CD4-positive, alpha-beta T cell treated with Interleukin-15 for 1 hour (primary cell): ENCODE measurements around the gene TMX1.
"Not testable (repeated sequence)": the region's sequence is repeated elsewhere in the genome, so short reads cannot be mapped to it uniquely, and the experiment has no call there.

Experiments
- DNase-seq: peaks from one replicate; pipeline ENCODE4 v3.0.0-alpha.2; 2020

Gene TMX1, protein sequence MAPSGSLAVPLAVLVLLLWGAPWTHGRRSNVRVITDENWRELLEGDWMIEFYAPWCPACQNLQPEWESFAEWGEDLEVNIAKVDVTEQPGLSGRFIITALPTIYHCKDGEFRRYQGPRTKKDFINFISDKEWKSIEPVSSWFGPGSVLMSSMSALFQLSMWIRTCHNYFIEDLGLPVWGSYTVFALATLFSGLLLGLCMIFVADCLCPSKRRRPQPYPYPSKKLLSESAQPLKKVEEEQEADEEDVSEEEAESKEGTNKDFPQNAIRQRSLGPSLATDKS

GRCh38 chr14:51239813-51240803 lies at the start of gene TMX1:
Gene TMX1 (plus strand): TSS chr14:51240247. CDS start chr14:51240293, 46 bp downstream.
- DNase-seq: peak; percentile 92

DNA sequence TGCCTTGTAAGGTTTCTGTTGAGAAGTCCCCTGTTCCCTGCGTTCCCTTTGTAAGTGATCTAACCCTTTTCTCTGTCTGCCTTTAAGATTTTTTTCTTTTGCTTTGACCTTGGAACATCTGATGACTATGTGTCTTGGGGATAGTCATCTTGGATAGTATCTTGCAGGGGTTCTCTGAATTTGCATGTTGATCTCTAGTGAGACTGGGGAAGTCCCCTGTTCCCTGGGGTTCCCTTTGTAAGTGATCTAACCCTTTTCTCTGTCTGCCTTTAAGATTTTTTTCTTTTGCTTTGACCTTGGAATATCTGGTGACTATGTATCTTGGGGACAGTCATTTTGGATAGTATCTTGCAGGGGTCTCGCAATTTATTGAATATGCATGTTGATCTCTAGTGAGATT lies 38.2 kb upstream of the TMX1 start:
- no peak for DNase-seq

DNA sequence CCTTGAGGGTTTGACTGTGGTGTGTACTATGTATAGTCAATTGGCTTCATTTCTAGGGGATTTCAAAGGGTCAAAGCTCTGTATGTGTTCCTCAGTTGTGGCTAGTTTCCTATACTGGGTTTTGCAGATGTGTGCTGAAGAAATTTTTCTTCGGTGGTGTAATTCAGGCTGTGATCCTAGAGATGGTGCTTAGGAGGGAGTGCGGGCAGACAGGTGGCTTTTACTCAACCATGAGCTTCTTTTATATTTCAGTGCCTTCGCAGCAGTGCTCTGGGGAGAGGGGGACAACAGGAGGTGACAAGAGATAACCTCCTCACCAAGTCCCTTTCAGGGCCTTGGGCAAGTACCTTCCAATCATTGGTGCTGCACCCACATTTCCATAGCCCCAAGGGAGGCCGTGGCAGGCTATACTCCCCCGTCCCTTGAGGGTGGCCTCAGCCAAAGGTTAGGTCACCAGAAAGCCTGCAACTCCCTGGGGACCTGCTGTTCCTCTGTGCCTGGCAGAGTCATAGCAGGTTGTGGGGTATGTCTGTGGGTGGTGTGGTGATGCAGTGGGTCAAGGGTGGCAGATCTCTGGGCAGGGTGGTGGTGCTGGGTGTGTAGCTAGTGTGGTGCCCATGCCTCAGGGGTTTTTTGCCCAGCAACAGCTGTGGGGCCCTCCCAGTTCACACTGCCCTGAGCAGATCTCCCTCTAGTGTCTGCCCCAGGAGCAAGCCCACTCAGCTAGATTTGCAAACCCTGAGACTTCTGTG lies 37.0 kb upstream of the TMX1 start:
- peak; percentile 22 for DNase-seq

DNA sequence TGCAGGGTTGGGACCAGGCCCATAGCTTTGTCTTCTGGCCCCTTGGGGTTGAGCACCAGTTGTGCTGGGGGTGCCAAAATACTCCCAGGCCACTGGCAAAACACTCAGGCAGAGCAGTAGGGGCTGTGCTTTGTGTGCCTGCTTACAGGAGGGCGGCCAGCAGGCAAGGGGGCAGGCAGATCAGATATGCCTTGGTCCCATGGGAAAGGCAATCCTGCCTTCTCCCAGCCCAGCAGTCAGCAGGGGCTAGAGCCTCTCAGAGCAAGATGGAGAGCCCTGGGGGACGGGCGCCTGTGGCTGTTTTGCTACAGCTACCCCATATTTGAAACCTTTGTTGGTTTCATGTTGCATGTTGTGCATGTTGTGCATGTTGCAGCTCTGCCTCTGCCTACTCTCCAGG lies 36.2 kb upstream of the TMX1 start:
- no peak for DNase-seq

GRCh38 chr14:51205486-51205885 lies 34.6 kb upstream of the TMX1 start:
- no peak for DNase-seq

GRCh38 chr14:51206462-51206861 lies 33.6 kb upstream of the TMX1 start:
- no peak for DNase-seq

DNA sequence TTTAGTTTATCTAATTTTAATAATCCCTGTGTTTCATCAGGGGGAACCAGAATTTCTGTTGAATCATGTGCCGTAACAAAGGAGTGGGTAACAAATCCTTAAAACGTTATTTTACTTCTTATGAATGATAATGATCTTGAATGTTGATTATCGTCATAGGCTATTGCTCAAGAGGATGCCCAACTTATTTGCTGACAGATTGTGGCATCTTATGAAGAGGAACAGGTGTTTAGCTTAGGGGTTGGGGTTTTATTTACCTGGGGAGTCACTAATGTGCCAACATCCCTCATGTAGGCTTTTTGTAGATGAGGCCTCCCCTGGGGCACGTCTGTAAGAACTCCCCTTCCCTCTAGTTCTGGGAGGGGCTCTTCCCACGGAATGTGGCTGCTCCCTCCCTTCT lies 32.4 kb upstream of the TMX1 start:
- DNase-seq: no peak

DNA sequence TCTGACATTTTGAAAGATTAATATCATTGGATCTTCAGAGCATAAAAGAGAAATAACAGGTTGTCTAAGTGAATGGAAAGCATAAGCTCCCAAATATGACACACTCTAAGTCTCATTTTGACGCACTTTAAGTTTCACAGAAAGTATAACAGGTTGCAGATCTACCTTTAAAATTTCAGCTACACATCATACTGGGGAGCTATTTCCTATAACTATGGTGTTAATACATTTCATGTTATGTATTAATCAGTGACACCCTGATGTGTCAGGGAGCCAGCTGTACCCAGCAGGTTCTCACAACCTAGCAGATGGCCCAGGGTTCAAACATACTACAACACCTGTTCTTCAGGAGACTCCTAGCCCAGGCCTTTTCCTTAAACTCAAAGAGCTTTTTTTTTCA lies 31.1 kb upstream of the TMX1 start:
- no peak for DNase-seq

- DNase-seq: no peak
Observed at GRCh38 chr14:51209457-51209856, 30.6 kb upstream of the TMX1 start.

DNA sequence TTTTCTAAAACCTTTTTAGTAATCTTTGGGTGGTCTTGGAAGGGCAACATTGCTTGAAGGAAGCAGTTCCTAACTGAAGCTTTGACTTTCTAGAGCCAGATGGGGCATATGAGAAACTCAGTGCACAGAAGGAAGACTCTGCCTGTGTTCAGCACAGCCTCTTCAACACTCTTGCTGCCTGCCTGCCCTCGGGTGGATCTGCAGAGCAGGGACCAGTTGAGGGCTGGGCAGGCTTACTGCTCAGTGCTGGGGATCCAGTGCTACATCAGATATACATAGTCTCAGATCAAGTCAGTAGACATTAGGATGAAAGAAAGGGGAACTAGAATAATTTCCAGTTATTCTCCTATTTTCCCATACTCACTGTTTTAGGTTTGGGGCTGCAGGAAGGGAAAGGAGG lies 29.5 kb upstream of the TMX1 start:
- DNase-seq: no peak

- DNase-seq: no peak
Observed at GRCh38 chr14:51211149-51211548, 28.9 kb upstream of the TMX1 start.

- DNase-seq: no peak
Observed at GRCh38 chr14:51216602-51217001, 23.4 kb upstream of the TMX1 start.

DNA sequence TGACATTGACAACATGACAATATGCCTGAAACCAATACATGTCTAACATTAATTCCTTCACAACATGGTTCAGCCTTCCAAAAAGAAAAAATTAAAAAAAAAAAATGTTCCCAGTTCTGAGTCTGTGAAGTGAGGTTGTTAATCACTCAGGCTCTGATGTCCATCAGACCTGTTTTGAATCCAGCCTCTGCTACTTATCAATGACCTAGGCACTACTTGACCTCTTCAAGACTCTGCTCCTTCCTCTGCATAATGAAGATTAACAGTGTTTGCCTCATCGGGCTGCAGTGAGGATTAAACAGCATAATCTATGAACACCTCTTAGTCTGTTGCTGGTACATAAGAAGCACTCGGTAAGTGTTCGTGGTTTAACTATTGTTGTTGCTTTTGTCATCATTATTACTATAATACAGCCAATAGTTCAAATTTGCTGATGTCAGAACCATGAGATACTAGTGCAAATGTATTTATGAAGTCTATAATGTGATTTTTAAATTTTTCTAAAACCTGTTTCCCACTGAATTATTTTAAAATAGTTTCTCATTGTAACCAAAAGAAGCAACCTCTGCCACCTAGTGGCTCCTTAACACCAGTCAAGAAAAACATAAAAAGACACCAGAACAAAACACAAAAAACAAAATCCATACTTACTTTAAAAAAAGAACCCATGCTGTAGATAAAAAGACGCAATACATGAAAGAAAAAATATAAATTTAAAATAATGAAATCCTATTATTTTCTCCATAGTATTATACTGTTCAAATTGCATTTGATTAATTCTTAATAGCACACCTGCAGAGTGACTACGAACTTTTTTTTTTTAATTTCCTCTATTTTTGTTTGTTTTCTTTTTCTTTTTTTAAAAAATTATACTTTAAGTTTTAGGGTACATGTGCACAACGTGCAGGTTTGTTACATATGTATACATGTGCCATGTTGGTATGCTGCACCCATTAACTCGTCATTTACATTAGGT lies 20.3 kb upstream of the TMX1 start:
- no peak for DNase-seq

DNA sequence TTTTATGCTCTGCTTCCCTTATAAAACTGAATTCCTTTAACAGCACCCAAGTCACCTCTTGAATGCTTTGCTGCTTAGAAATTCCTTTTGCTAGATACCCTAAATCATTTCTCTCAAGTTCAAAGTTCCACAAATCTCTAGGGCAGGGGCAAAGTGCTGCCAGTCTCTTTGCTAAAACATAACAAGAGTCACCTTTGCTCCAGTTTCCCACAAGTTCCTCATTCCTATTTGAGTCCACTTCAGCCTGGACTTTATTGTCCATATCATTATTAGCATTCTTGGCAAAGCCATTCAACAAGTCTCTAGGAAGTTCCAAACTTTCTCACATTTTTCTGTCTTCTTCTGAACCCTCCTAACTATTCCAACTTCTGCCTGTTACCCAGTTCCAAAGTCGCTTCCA lies 16.6 kb upstream of the TMX1 start:
- not testable (repeated sequence) for DNase-seq

DNA sequence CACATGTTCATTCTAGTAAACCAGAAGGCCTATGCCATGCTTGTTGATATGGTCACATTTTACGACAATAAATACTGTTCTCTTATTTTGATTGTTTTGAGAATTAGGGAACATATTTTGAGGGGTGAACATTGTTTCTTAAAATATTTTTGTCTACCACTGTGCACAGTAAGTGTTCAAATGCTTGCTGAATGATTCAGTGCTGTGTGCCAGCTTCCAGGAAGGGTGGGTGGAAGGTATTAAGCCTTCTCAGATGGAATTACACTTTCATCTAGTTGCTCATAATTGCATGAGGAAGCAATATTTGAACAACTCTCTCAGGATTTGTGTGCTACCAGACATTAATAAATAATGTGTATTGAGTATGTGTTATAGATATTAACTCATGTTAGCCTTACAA lies 15.5 kb upstream of the TMX1 start:
- DNase-seq: no peak

DNA sequence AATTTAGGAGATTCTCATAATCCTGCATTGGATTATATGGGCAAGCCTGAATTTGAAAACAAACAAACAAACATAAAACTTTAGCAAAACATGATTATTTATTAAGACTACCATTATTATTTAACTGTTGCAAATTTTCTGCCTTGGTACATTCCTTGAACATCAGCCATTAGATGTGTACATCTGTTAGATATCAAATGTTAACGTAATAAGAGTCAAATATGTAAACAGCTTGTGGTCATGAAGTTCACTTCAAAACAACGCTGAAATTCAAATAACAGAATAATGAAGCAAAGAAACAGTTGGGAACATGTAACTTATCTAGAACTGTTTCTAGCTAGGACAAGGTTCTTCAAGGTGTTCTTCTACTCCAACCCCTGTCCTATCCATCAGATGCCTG lies 14.3 kb upstream of the TMX1 start:
- no peak for DNase-seq

- DNase-seq: no peak
Observed at GRCh38 chr14:51228391-51228790, 11.7 kb upstream of the TMX1 start.

DNA sequence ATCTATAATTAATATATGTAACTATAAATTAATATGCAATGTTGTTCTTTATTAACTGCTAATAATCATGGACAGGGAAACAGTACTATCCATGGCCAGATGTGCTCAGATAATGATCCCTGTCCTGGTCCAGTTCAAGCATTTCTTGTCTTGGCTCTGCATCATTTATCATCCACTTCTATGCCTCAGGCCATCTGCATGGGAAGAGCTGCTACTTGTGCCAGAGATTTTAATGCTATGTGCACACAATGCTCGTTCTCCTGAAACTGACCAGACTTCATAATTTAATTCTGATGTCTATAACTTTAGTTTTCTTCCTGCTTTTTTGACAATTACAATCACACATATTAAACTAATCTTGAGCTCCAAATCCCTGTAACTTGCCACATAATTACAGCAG lies 11.2 kb upstream of the TMX1 start:
- DNase-seq: no peak

DNA sequence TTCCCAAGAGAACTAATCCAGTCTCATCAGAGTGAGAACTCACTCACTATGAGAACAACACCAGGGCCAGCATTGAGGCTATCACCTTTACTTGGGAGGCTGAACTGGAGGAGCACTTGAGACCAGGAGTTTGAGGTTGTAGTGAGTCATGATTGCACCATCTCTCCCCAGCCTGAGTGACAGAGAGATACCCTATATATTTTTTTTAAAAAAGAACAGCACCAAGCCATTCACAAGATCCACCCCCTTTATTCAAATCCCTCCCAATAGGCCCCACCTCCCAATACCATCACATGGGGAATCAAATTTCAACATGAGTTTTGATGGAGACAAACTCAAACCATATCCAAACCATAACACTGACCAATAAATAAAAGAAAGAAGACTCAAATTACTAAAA lies 3.7 kb upstream of the TMX1 start:
- no peak for DNase-seq

GRCh38 chr14:51240804-51241380 lies 845 bp downstream of the TMX1 start:
- no peak for DNase-seq

- no peak for DNase-seq
Observed at GRCh38 chr14:51242545-51243490, 2.8 kb downstream of the TMX1 start.
